HCT116 (cell line): ENCODE data around the gene HTR2C. TPM values are rescaled to one million over a fixed set of nuclear protein-coding genes. Genes with fewer than 3 reads are reported as not detected.

ENCODE experiments used
- ATAC-seq: fragments of 200-7000 bp; cut with Tn5 transposase; 2 replicates; pipeline ENCODE4 v1.9.1; 2020; ENCODE audit warnings: mild to moderate bottlenecking, moderate library complexity
- BruUV-seq: library from RNA; stranded (reverse); fragments of 400-500 nt; replicated peaks from 2 replicates; lab custom pipeline; 2021; lab: Mats Ljungman, UMichigan
- CTCF ChIA-PET: fragments of 300-600 bp; sonication (Branson Sonifier 250); formaldehyde crosslinking; loops from one replicate; lab custom pipeline; 2021; ENCODE audit warnings: antibody characterized with exemption; lab: Charles Lee
- POLR2A ChIA-PET: fragments of 300-600, 350-600 bp; sonication (Branson Sonifier 250); formaldehyde crosslinking; loops from one replicate; lab custom pipeline; 2021; ENCODE audit warnings: antibody characterized with exemption; lab: Charles Lee
- RAD21 ChIA-PET, 2 experiments: fragments of 300-600 bp; sonication (Branson Sonifier 250); formaldehyde crosslinking; loops; one replicate each; lab custom pipeline; 2023; ENCODE audit warnings: low total read pairs in 2 of 2; ENCODE audit not compliant: uncharacterized antibody in 2 of 2, unreplicated experiment in 2 of 2, low non-redundant PET in 1 of 2; lab: Charles Lee
- DNase-seq: peaks from one replicate; pipeline ENCODE4 v3.0.0-alpha.2; 2010; ENCODE audit warnings: low read depth, low spot score
- H2AFZ ChIP-seq: fragments of 200-600 bp; shearing (Covaris generic), sonication (generic); 2 replicates; pipeline ENCODE4 v1.6.1; 2017; ENCODE audit warnings: low read depth, mixed run types, mixed read lengths, antibody characterized with exemption, low read length; ENCODE audit not compliant: poor library complexity, severe bottlenecking
- H3K27ac ChIP-seq: 2 replicates; pipeline ENCODE4 v1.5.1; 2012; ENCODE audit warnings: low read depth, low read length
- H3K27me3 ChIP-seq: fragments of 200-600 bp; sonication (generic); 2 replicates; pipeline ENCODE4 v1.6.1; 2016; ENCODE audit warnings: mixed run types, low read length, mixed read lengths; ENCODE audit not compliant: insufficient read depth
- H3K36me3 ChIP-seq, 2 experiments: fragments of 200-500 bp in 1 of 2; fragments of 200-600 bp in 1 of 2; sonication (Bioruptor generic) in 1 of 2; sonication (generic) in 1 of 2; 2 replicates each; pipeline versions ENCODE4 v1.5.1 to v1.6.1; 2014 to 2016; ENCODE audit warnings: low read length in 2 of 2, inconsistent platforms in 1 of 2, mixed read lengths in 1 of 2, mixed run types in 1 of 2; ENCODE audit not compliant: insufficient read depth in 2 of 2, control insufficient read depth in 1 of 2
- H3K4me1 ChIP-seq, 2 experiments: fragments of 200-600 bp in 1 of 2; sonication (generic) in 1 of 2; 2 replicates each; pipeline versions ENCODE4 v1.5.1 to v1.6.1; 2012 to 2017; ENCODE audit warnings: low read length in 2 of 2, inconsistent platforms in 1 of 2, mild to moderate bottlenecking in 1 of 2, mixed read lengths in 1 of 2, mixed run types in 1 of 2, moderate library complexity in 1 of 2; ENCODE audit not compliant: insufficient read depth in 2 of 2, control insufficient read depth in 1 of 2
- H3K4me2 ChIP-seq: fragments of 200-600 bp; sonication (generic); 2 replicates; pipeline ENCODE4 v1.6.1; 2017; ENCODE audit warnings: mixed run types, low read length, mixed read lengths
- H3K4me3 ChIP-seq, 2 experiments: fragments of 200-600 bp in 1 of 2; sonication (generic) in 1 of 2; replicated peaks in 1 of 2; 2 replicates each; pipeline ENCODE4 v1.5.1; 2011 to 2016; ENCODE audit warnings: low read length in 2 of 2, control low read depth in 1 of 2, low read depth in 1 of 2, mild to moderate bottlenecking in 1 of 2, mixed read lengths in 1 of 2, mixed run types in 1 of 2
- H3K79me2 ChIP-seq: fragments of 200-600 bp; sonication (generic); 2 replicates; pipeline ENCODE4 v1.6.1; 2017; ENCODE audit warnings: mild to moderate bottlenecking, mixed run types, low read length, moderate library complexity, mixed read lengths; ENCODE audit not compliant: insufficient read depth
- H3K9ac ChIP-seq: fragments of 200-600 bp; sonication (generic); 2 replicates; pipeline ENCODE4 v1.6.1; 2016; ENCODE audit warnings: low read length, mixed read lengths
- H3K9me2 ChIP-seq: fragments of 200-600 bp; sonication (generic), shearing (Covaris generic); 2 replicates; pipeline ENCODE4 v1.6.1; 2017; ENCODE audit warnings: mixed run types, mild to moderate bottlenecking, moderate library complexity; ENCODE audit not compliant: insufficient read depth
- H3K9me3 ChIP-seq, 2 experiments: fragments of 200-500 bp in 1 of 2; fragments of 200-600 bp in 1 of 2; sonication (Bioruptor generic) in 1 of 2; sonication (generic) in 1 of 2; 2 replicates each; pipeline ENCODE4 v1.6.1; 2014 to 2017; ENCODE audit warnings: low read length in 2 of 2, mixed read lengths in 2 of 2, inconsistent platforms in 1 of 2, low read depth in 1 of 2, mild to moderate bottlenecking in 1 of 2, mixed run types in 1 of 2, moderate library complexity in 1 of 2; ENCODE audit not compliant: control insufficient read depth in 1 of 2, insufficient read depth in 1 of 2
- H4K20me1 ChIP-seq: fragments of 200-600 bp; sonication (generic), shearing (Covaris generic); 2 replicates; pipeline ENCODE4 v1.6.1; 2017; ENCODE audit warnings: mixed run types, mild to moderate bottlenecking, moderate library complexity; ENCODE audit not compliant: insufficient read depth
- CTCF ChIP-seq, 3 experiments: fragments of 200-600 bp in 1 of 3; sonication (generic) in 1 of 3; IDR thresholded peaks in 2 of 3; conservative IDR thresholded peaks in 1 of 3; 2 replicates each; pipeline ENCODE4 v1.5.1; 2012 to 2017; ENCODE audit warnings: low read depth in 2 of 3, low read length in 2 of 3, antibody characterized with exemption in 1 of 3, borderline replicate concordance in 1 of 3, control low read depth in 1 of 3, mild to moderate bottlenecking in 1 of 3, mixed read lengths in 1 of 3, mixed run types in 1 of 3, moderate library complexity in 1 of 3; ENCODE audit not compliant: insufficient read depth in 1 of 3
- EGR1 ChIP-seq: IDR thresholded peaks from 2 replicates; pipeline ENCODE4 v1.6.1; 2012; ENCODE audit warnings: low read depth
- ELF1 ChIP-seq: IDR thresholded peaks from 2 replicates; pipeline ENCODE4 v1.6.1; 2012; ENCODE audit warnings: low read depth, borderline replicate concordance
- MAX ChIP-seq: IDR thresholded peaks from 2 replicates; pipeline ENCODE4 v1.6.1; 2012
- RAD21 ChIP-seq: IDR thresholded peaks from 2 replicates; pipeline ENCODE4 v1.6.1; 2012; ENCODE audit warnings: low read depth, mild to moderate bottlenecking
- REST ChIP-seq: IDR thresholded peaks from 2 replicates; pipeline ENCODE4 v1.6.1; 2012; ENCODE audit warnings: low read depth
- SP1 ChIP-seq: IDR thresholded peaks from 2 replicates; pipeline ENCODE4 v1.6.1; 2012; ENCODE audit warnings: low read depth
- SRF ChIP-seq: IDR thresholded peaks from 2 replicates; pipeline ENCODE4 v1.6.1; 2012; ENCODE audit warnings: low read depth
- TCF7L2 ChIP-seq: IDR thresholded peaks from 2 replicates; pipeline ENCODE4 v1.7.0; 2011; ENCODE audit warnings: borderline replicate concordance, inconsistent platforms; ENCODE audit not compliant: insufficient read depth, insufficient read length; ENCODE audit errors: extremely low read depth
- YY1 ChIP-seq: IDR thresholded peaks from 2 replicates; pipeline ENCODE4 v1.6.1; 2011; ENCODE audit warnings: low read length, low read depth, moderate library complexity, mild to moderate bottlenecking; ENCODE audit not compliant: insufficient replicate concordance; ENCODE audit errors: extremely low read depth
- intact Hi-C: fragments of 100-400 bp; cut with micrococcal nuclease; formaldehyde crosslinking; loops from 2 replicates; pipeline ENCODE4 v1.10.0; 2022
- total RNA-seq: library from RNA; stranded (reverse); gene quantifications from one replicate; pipeline ENCODE4 v1.2.1, GENCODE V29; 2021; ENCODE audit not compliant: unreplicated experiment

HTR2C gene
- total RNA-seq, 1 experiment from 2014 or later, result not detected

- Histone ChIP-seq H3K36me3 (no peaks in the 10 kb centered on the region), H3K27me3 (no peaks in the 10 kb centered on the region), H3K4me3 (no peak overlapping the region), H4K20me1 (no peaks in the 10 kb centered on the region), H3K9me3 (no peaks in the 10 kb centered on the region), H3K4me2 (no peak overlapping the region), H3K9me2 (no peaks in the 10 kb centered on the region), H3K27ac (no peak overlapping the region), H3K4me1 (no peaks in the 10 kb centered on the region), H3K9ac (no peak overlapping the region), H3K79me2 (no peaks in the 10 kb centered on the region), H2AFZ (no peak overlapping the region)
- TF ChIP-seq EGR1, result no peak
- TF ChIP-seq SP1, result no peak
- TF ChIP-seq TCF7L2, result no peak
- TF ChIP-seq RAD21, result no peak
- no peak for TF ChIP-seq MAX
- no peak for TF ChIP-seq ELF1
- no peak for TF ChIP-seq YY1
- no peak for TF ChIP-seq SRF
- ChIA-PET CTCF (no interaction called here), POLR2A (no interaction called here), RAD21 (no interaction called here)
- BruUV-seq, result no TSS peak
- no peak for DNase-seq
- ATAC-seq, result no peak
- intact Hi-C loops, result no loop called here
Measured at GRCh38 chrX:114715096-114715495, 131.2 kb downstream of the HTR2C start.

GRCh38 chrX:114717921-114718320 lies 134.0 kb downstream of the HTR2C start:
- intact Hi-C loops, result no loop called here
- Histone ChIP-seq H3K9me3 (no peaks in the 10 kb centered on the region), H3K79me2 (no peaks in the 10 kb centered on the region), H4K20me1 (no peaks in the 10 kb centered on the region), H3K4me3 (no peak overlapping the region), H3K27me3 (no peaks in the 10 kb centered on the region), H3K9me2 (no peaks in the 10 kb centered on the region), H3K9ac (no peak overlapping the region), H3K36me3 (no peaks in the 10 kb centered on the region), H3K27ac (no peak overlapping the region), H3K4me1 (no peaks in the 10 kb centered on the region), H2AFZ (no peak overlapping the region), H3K4me2 (no peak overlapping the region)
- POLR2A ChIA-PET, result no interaction called here
- DNase-seq (no peak), ATAC-seq (peak; percentile 81)
- CTCF ChIA-PET, result interaction anchor here (0.9 to 1.1 kb wide), 2 partner anchors 9 to 92 kb away, joined by 3 read pairs; no protein-coding TSS in a partner anchor
- RAD21 ChIA-PET, result no interaction called here
- no TSS peak for BruUV-seq
- TF ChIP-seq CTCF (IDR thresholded peaks at IDR 0.05 in 2 of 3, conservative IDR thresholded peaks at IDR 0.05 in 1 of 3; ENCODE audit: borderline replicate concordance in 1 of 3, insufficient read depth in 1 of 3, low read depth in 2 of 3, low read length in 2 of 3) (peak in 2 of 3 experiments; percentile 51 to 65; a peak in 4 of 6 replicates), REST (no peak)
